ENCODE data around the gene KCNK3. TPM values are rescaled to one million over a fixed set of nuclear protein-coding genes. Genes with fewer than 3 reads are reported as not detected.

KCNK3 gene
- total RNA-seq, 1 donor from 2014 or later = 2.7 TPM

DNA sequence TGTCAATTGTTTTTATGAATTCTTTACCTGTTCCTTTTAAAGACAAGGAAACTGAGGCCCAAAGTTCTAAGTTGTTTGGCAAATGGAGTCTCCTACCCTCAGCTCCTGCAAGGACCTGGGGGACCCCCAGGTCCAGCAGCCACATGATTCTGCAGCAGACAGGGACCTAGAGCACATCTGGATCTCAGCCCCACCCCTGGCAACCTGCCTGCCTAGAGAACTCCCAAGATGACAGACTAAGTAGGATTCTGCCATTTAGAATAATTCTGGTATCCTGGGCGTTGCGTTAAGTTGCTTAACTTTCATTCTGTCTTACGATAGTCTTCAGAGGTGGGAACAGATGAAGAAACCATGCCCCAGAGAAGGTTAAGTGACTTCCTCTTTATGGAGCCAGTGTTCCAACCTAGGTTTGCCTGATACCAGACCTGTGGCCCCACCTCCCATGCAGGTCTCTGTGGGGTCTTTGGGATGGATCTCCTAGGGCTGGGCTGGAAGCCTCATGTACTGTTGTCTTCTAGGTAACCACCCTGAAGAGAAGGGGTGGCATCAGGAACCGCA, 87.8 kb downstream of the KCNK3 start:
- DNase-seq (ENCODE audit: extremely low spot score, unreplicated experiment) = no peak
- Mint-ChIP-seq H3K4me1 (ENCODE audit: unreplicated experiment) (peaks cover 1% of the 10 kb centered on the region), H3K36me3 (peaks cover 7% of the 10 kb centered on the region), H3K9me3 (no peaks in the 10 kb centered on the region), H3K27me3 (no peaks in the 10 kb centered on the region), H3K27ac (no peak overlapping the region), H3K4me3 (no peak overlapping the region)
- no peak for TF ChIP-seq CTCF (conservative IDR thresholded peaks at IDR 0.05)

Other genes starting within 250 kb of the KCNK3 start
- 0.05 TPM in 1 of 2 replicates, not detected in the other for gene OTOF, start 214.6 kb upstream of the KCNK3 start, total RNA-seq (ENCODE audit: low replicate concordance)
- not detected in 2 replicates for gene CIB4, start 51.4 kb upstream of the KCNK3 start, total RNA-seq (ENCODE audit: low replicate concordance)
- 28.5 and 31.6 TPM in 2 replicates for gene SLC35F6, start 71.6 kb downstream of the KCNK3 start, total RNA-seq (ENCODE audit: low replicate concordance)
- gene CENPA, start 93.3 kb downstream of the KCNK3 start, total RNA-seq (ENCODE audit: low replicate concordance) = 9.0 and 24.7 TPM in 2 replicates
- 8.5 and 51.1 TPM in 2 replicates for gene DPYSL5, start 155.4 kb downstream of the KCNK3 start, total RNA-seq (ENCODE audit: low replicate concordance)

All from type B pancreatic cell (in vitro differentiated cells).